Measurements from ENCODE around the gene CDC73. TPM values are rescaled to one million over a fixed set of nuclear protein-coding genes. Genes with fewer than 3 reads are reported as not detected.

The CDC73 gene
- total and polyA plus RNA-seq, 2 of the 13 experiments (the other 11 are each of a cell fraction or from before 2014, with no cell fraction given), result 20.2 to 26.3 TPM

- TF ChIP-seq ZBTB4 (CRISPR knock-in tag; IDR thresholded peaks at IDR 0.05; ENCODE audit: borderline replicate concordance) (no peak), ZNF564 (CRISPR knock-in tag; IDR thresholded peaks at IDR 0.05) (no peak), HCFC1 (IDR thresholded peaks at IDR 0.05; ENCODE audit: low read depth, low read length) (no peak), NONO (IDR thresholded peaks at IDR 0.05) (no peak), NONO (CRISPR knock-in tag; conservative IDR thresholded peaks at IDR 0.05) (no peak), ZNF557 (CRISPR knock-in tag; IDR thresholded peaks at IDR 0.05) (no peak), ZNF709 (CRISPR knock-in tag; IDR thresholded peaks at IDR 0.05) (no peak), ZBTB38 (CRISPR knock-in tag; IDR thresholded peaks at IDR 0.05) (no peak), CREM (IDR thresholded peaks at IDR 0.05) (peak; percentile 27; the same call in 1 of the 2 replicates), CREM (CRISPR knock-in tag; IDR thresholded peaks at IDR 0.05) (no peak), ZNF235 (CRISPR knock-in tag; IDR thresholded peaks at IDR 0.05; ENCODE audit: borderline replicate concordance) (no peak), FOXP1 (IDR thresholded peaks at IDR 0.05) (no peak), FOXP1 (CRISPR knock-in tag; IDR thresholded peaks at IDR 0.05) (peak; percentile 80; the same call in 1 of the 2 replicates), SATB2 (CRISPR knock-in tag; IDR thresholded peaks at IDR 0.05) (no peak), ZNF383 (CRISPR knock-in tag; IDR thresholded peaks at IDR 0.05; ENCODE audit: borderline replicate concordance) (no peak)
- TF ChIP-seq, protein P1, sequence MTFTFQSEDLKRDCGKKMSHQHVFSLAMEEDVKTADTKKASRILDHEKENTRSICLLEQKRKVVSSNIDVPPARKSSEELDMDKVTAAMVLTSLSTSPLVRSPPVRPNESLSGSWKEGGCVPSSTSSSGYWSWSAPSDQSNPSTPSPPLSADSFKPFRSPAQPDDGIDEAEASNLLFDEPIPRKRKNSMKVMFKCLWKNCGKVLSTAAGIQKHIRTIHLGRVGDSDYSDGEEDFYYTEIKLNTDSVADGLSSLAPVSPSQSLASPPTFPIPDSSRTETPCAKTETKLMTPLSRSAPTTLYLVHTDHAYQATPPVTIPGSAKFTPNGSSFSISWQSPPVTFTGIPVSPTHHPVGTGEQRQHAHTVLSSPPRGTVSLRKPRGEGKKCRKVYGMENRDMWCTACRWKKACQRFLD (CRISPR knock-in tag; IDR thresholded peaks at IDR 0.05; ENCODE audit: borderline replicate concordance), result no peak
- TF ChIP-seq, protein P2, sequence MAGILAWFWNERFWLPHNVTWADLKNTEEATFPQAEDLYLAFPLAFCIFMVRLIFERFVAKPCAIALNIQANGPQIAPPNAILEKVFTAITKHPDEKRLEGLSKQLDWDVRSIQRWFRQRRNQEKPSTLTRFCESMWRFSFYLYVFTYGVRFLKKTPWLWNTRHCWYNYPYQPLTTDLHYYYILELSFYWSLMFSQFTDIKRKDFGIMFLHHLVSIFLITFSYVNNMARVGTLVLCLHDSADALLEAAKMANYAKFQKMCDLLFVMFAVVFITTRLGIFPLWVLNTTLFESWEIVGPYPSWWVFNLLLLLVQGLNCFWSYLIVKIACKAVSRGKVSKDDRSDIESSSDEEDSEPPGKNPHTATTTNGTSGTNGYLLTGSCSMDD (CRISPR knock-in tag; IDR thresholded peaks at IDR 0.05), result no peak
- TF ChIP-seq, protein P3, sequence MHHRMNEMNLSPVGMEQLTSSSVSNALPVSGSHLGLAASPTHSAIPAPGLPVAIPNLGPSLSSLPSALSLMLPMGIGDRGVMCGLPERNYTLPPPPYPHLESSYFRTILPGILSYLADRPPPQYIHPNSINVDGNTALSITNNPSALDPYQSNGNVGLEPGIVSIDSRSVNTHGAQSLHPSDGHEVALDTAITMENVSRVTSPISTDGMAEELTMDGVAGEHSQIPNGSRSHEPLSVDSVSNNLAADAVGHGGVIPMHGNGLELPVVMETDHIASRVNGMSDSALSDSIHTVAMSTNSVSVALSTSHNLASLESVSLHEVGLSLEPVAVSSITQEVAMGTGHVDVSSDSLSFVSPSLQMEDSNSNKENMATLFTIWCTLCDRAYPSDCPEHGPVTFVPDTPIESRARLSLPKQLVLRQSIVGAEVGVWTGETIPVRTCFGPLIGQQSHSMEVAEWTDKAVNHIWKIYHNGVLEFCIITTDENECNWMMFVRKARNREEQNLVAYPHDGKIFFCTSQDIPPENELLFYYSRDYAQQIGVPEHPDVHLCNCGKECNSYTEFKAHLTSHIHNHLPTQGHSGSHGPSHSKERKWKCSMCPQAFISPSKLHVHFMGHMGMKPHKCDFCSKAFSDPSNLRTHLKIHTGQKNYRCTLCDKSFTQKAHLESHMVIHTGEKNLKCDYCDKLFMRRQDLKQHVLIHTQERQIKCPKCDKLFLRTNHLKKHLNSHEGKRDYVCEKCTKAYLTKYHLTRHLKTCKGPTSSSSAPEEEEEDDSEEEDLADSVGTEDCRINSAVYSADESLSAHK (CRISPR knock-in tag; IDR thresholded peaks at IDR 0.05; ENCODE audit: borderline replicate concordance), result no peak
- TF ChIP-seq, protein P4, sequence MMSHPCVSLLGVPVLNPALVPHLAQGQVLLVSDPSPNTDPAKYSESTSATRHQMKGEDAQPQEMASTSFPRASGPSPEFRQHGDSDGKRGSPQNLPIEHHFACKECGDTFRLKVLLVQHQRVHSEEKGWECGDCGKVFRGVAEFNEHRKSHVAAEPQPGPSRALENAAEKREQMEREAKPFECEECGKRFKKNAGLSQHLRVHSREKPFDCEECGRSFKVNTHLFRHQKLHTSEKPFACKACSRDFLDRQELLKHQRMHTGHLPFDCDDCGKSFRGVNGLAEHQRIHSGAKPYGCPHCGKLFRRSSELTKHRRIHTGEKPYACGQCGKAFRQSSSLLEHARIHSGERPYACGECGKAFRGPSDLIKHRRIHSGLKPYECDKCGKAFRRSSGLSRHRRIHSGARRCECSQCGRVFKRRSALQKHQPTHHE (CRISPR knock-in tag; IDR thresholded peaks at IDR 0.05; ENCODE audit: borderline replicate concordance), result no peak
Measured at GRCh38 chr1:193114485-193115095, 7.2 kb upstream of the CDC73 start (continued).

Measured in HepG2 (cell line).